Kasumi-1 (cell line): ENCODE measurements around the gene MOB1A.
"Not testable (repeated sequence)": the region's sequence is repeated elsewhere in the genome, so short reads cannot be mapped to it uniquely, and the experiment has no call there.

ENCODE experiments used
- DNase-seq, 2 experiments: peaks; one replicate each; lab custom pipeline; 2025; lab: John Stamatoyannopoulos, UW

MOB1A gene

GRCh38 chr2:74148457-74149246 is 30.0 kb downstream of the MOB1A start:
- no peak for DNase-seq

GRCh38 chr2:74147727-74148456 is 30.8 kb downstream of the MOB1A start, which contains the start of gene BOLA3:
Gene BOLA3 (minus strand): TSS chr2:74147912. CDS start chr2:74147874, 38 bp downstream.
- DNase-seq = peak; percentile 81 to 83

GRCh38 chr2:74146929-74147726 is 31.6 kb downstream of the MOB1A start:
- DNase-seq = peak; percentile 58 to 67

- DNase-seq = peak; percentile 60 to 72
Measured at GRCh38 chr2:74142340-74142739, 36.3 kb downstream of the MOB1A start.

- no peak for DNase-seq
Measured at GRCh38 chr2:74138600-74139323, 39.9 kb downstream of the MOB1A start.

GRCh38 chr2:74137651-74138599 is 40.8 kb downstream of the MOB1A start:
- no peak for DNase-seq

GRCh38 chr2:74131901-74132300 is 46.8 kb downstream of the MOB1A start:
- no peak for DNase-seq

- no peak for DNase-seq
Measured at GRCh38 chr2:74130211-74130995, 48.3 kb downstream of the MOB1A start.

- peak in 1 of 2 experiments; percentile 16 for DNase-seq
Measured at GRCh38 chr2:74128206-74128605, 50.5 kb downstream of the MOB1A start.

- DNase-seq = not testable (repeated sequence)
Measured at GRCh38 chr2:74123955-74124354, 54.7 kb downstream of the MOB1A start.

GRCh38 chr2:74121846-74122245 is 56.8 kb downstream of the MOB1A start:
- not testable (repeated sequence) for DNase-seq

GRCh38 chr2:74119912-74120825 is 58.5 kb downstream of the MOB1A start:
- peak; percentile 89 to 91 for DNase-seq

- DNase-seq = peak; percentile 12 to 30
Measured at GRCh38 chr2:74119339-74119738, 59.3 kb downstream of the MOB1A start.

- DNase-seq = no peak
Measured at GRCh38 chr2:74111380-74111779, 67.3 kb downstream of the MOB1A start.

- DNase-seq = no peak
Measured at GRCh38 chr2:74110537-74110936, 68.1 kb downstream of the MOB1A start.

GRCh38 chr2:74109551-74109950 is 69.1 kb downstream of the MOB1A start:
- no peak for DNase-seq

GRCh38 chr2:74107071-74107470 is 71.6 kb downstream of the MOB1A start:
- DNase-seq = no peak

GRCh38 chr2:74105413-74105812 is 73.3 kb downstream of the MOB1A start:
- DNase-seq = no peak

GRCh38 chr2:74104839-74105238 is 73.8 kb downstream of the MOB1A start:
- DNase-seq = peak in 1 of 2 experiments; percentile 3
